K562 (cell line): Measurements from ENCODE around the gene PTPN7. TPM values are rescaled to one million over a fixed set of nuclear protein-coding genes. Genes with fewer than 3 reads are reported as not detected.

Source experiments
- ATAC-seq: fragments of 200-7000 bp; cut with Tn5 transposase; 3 replicates; pipeline ENCODE4 v1.9.1; 2020; ENCODE audit warnings: moderate library complexity
- BruUV-seq: library from RNA; stranded (reverse); fragments of 400-500 nt; replicated peaks from 2 replicates; lab custom pipeline; 2021; lab: Mats Ljungman, UMichigan
- CTCF ChIA-PET: fragments of 300-600 bp; formaldehyde crosslinking; extraction: SDS; loops from one replicate; lab custom pipeline; 2021; ENCODE audit warnings: low intra/inter-chr PET ratio; lab: Yijun Ruan, JAX
- POLR2A ChIA-PET: fragments of 300-600, 350-650 bp; sonication (Branson Sonifier 250); formaldehyde crosslinking; extraction: SDS; loops from one replicate; lab custom pipeline; 2021; ENCODE audit warnings: antibody characterized with exemption, inconsistent platforms; lab: Yijun Ruan, JAX
- DNase-seq, 4 experiments: peaks; one replicate each; pipeline versions ENCODE4 v3.0.0 to v3.0.0-alpha.2; 2011 to 2018; ENCODE audit warnings: low spot score in 3 of 4, mixed read lengths in 3 of 4; ENCODE audit errors: extremely low read depth in 1 of 4
- FAIRE-seq: peaks from 2 replicates; lab custom pipeline; 2011; peaks lifted over from hg19 to GRCh38; lab: Jason Lieb, UNC
- H2AFZ ChIP-seq: 2 replicates; pipeline ENCODE4 v1.6.0; 2011; ENCODE audit warnings: low read depth, low read length, control low read depth, inconsistent platforms
- H3K27ac ChIP-seq: fragments of 200-600 bp; 3 replicates; pipeline ENCODE4 v1.8.0; 2011; ENCODE audit warnings: low read depth, mild to moderate bottlenecking, control low read depth, inconsistent platforms, low read length, moderate library complexity, mixed read lengths; ENCODE audit errors: extremely low read depth
- H3K27me3 ChIP-seq, 2 experiments: fragments of 300-600 bp in 1 of 2; 2 replicates in 1 of 2; 3 replicates in 1 of 2; pipeline versions ENCODE4 v1.6.0 to v1.8.0; 2011; ENCODE audit warnings: inconsistent platforms in 2 of 2, low read length in 2 of 2, mild to moderate bottlenecking in 1 of 2, mixed read lengths in 1 of 2, moderate library complexity in 1 of 2; ENCODE audit not compliant: control insufficient read depth in 2 of 2, insufficient read depth in 2 of 2
- H3K36me3 ChIP-seq: fragments of 300-600 bp; 3 replicates; pipeline ENCODE4 v1.8.0; 2011; ENCODE audit warnings: mild to moderate bottlenecking, low read length, inconsistent platforms; ENCODE audit not compliant: control insufficient read depth, insufficient read depth
- H3K4me1 ChIP-seq, 2 experiments: fragments of 200-600 bp in 1 of 2; replicated peaks in 1 of 2; 2 replicates in 1 of 2; 3 replicates in 1 of 2; pipeline versions ENCODE4 v1.5.1 to v1.8.0; 2011; ENCODE audit warnings: inconsistent platforms in 2 of 2, low read length in 2 of 2, mild to moderate bottlenecking in 1 of 2, mixed read lengths in 1 of 2, moderate library complexity in 1 of 2; ENCODE audit not compliant: control insufficient read depth in 2 of 2, insufficient read depth in 2 of 2
- H3K4me2 ChIP-seq: 2 replicates; pipeline ENCODE4 v1.6.1; 2011; ENCODE audit warnings: low read length, control low read depth, inconsistent platforms, mixed read lengths; ENCODE audit not compliant: insufficient read depth
- H3K4me3 ChIP-seq: fragments of 200-600 bp; sonication (generic), shearing (Covaris generic); 2 replicates; pipeline ENCODE4 v1.5.1; 2016; ENCODE audit warnings: control low read depth, inconsistent platforms
- H3K79me2 ChIP-seq: fragments of 200-600 bp; 3 replicates; pipeline ENCODE4 v1.8.0; 2011; ENCODE audit warnings: low read length, inconsistent platforms; ENCODE audit not compliant: control insufficient read depth, insufficient read depth
- H3K9ac ChIP-seq, 2 experiments: 2 replicates each; pipeline versions ENCODE4 v1.6.0 to v1.6.1; 2011; ENCODE audit warnings: low read depth in 2 of 2, low read length in 2 of 2, control low read depth in 1 of 2, inconsistent platforms in 1 of 2, mild to moderate bottlenecking in 1 of 2, mixed read lengths in 1 of 2; ENCODE audit not compliant: insufficient read depth in 1 of 2
- H3K9me1 ChIP-seq: one replicate; pipeline ENCODE4 v1.6.0; 2011; ENCODE audit warnings: inconsistent platforms, mild to moderate bottlenecking, low read length, moderate library complexity; ENCODE audit not compliant: control insufficient read depth, insufficient read depth
- H3K9me3 ChIP-seq: replicated peaks from 2 replicates; pipeline ENCODE4 v1.5.1; 2011; ENCODE audit warnings: low read depth, low read length, inconsistent platforms; ENCODE audit not compliant: control insufficient read depth, insufficient read depth
- H4K20me1 ChIP-seq: replicated peaks from 2 replicates; pipeline ENCODE4 v1.6.1; 2011; ENCODE audit warnings: low read length, inconsistent platforms, mixed read lengths; ENCODE audit not compliant: control insufficient read depth, insufficient read depth
- ELF4 ChIP-seq: fragments of 450-650 bp; formaldehyde crosslinking; IDR thresholded peaks from 2 replicates; pipeline ENCODE4 v1.4.0; 2022; ENCODE audit warnings: missing genetic modification characterization
- FOXM1 ChIP-seq, 2 experiments: fragments of 450-650 bp in 1 of 2; sonication (generic) in 1 of 2; formaldehyde crosslinking in 1 of 2; IDR thresholded peaks; 2 replicates each; pipeline versions ENCODE4 v1.6.1 to v1.9.0; 2017 to 2022; ENCODE audit warnings: low read depth in 2 of 2, mild to moderate bottlenecking in 2 of 2, missing genetic modification reagents in 1 of 2, moderate library complexity in 1 of 2
- IRF2 ChIP-seq: sonication (generic); formaldehyde crosslinking; IDR thresholded peaks from 2 replicates; pipeline ENCODE4 v1.8.1; 2022; ENCODE audit warnings: mild to moderate bottlenecking, missing genetic modification reagents
- MYC ChIP-seq, 2 experiments: fragments of 250-450 bp in 1 of 2; sonication (Bioruptor Pico) in 1 of 2; IDR thresholded peaks; 2 replicates each; pipeline versions ENCODE4 v1.5.1 to v1.6.1; 2012 to 2021; ENCODE audit warnings: low read depth in 2 of 2, borderline replicate concordance in 1 of 2, improper control_type of control experiment in 1 of 2, low read length in 1 of 2, mild to moderate bottlenecking in 1 of 2, moderate library complexity in 1 of 2
- RFX5 ChIP-seq: IDR thresholded peaks from 2 replicates; pipeline ENCODE4 v1.6.1; 2011; ENCODE audit warnings: low read depth, mild to moderate bottlenecking, improper control_type of control experiment, low read length
- SRSF9 ChIP-seq: fragments of 200-400 bp; formaldehyde crosslinking; IDR thresholded peaks from 2 replicates; pipeline ENCODE4 v1.6.1; 2017; ENCODE audit warnings: low read depth, low read length, borderline replicate concordance
- ZBTB1 ChIP-seq: sonication (generic); formaldehyde crosslinking; IDR thresholded peaks from 2 replicates; pipeline ENCODE4 v1.8.1; 2023; ENCODE audit warnings: missing genetic modification reagents, low read depth, mild to moderate bottlenecking, borderline replicate concordance
- ZHX1 ChIP-seq: fragments of 150-350 bp; conservative IDR thresholded peaks from 2 replicates; pipeline ENCODE4 v1.6.1; 2014; ENCODE audit warnings: low read length
- WGBS: fragments of 100-300 bp; shearing (Covaris generic); methylation state at CpG from one replicate; pipeline ENCODE4 v1.1.6; 2016; ENCODE audit warnings: low coverage, mixed read lengths; ENCODE audit not compliant: insufficient coverage; ENCODE audit errors: missing lambda C conversion rate; 5-methylcytosine and 5-hydroxymethylcytosine counted together
- in situ Hi-C: fragments of 300-500 bp; cut with MboI; formaldehyde crosslinking; loops from 4 replicates; pipeline ENCODE4 v1.15.0; 2018; ENCODE audit warnings: inconsistent platforms, mixed read lengths
- intact Hi-C: fragments of 100-400 bp; cut with micrococcal nuclease; formaldehyde crosslinking; loops from 2 replicates; pipeline ENCODE4 v1.14.2; 2022
- polyA plus RNA-seq, 8 experiments: library from polyadenylated mRNA; depleted of rRNA in 4 of 8; stranded (reverse) in 5 of 8; unstranded in 3 of 8; fragments of >200 nt; fragmentation: Nextera tagmentation in 2 of 8; fragmentation: Illumina TruSeq in 1 of 8; extraction: Ambion mirVana in 2 of 8; extraction: Trizol in 1 of 8; gene quantifications; 2 replicates each; pipeline versions ENCODE4 v1.2.1 to v1.2.3, GENCODE V29; 2011 to 2014; ENCODE audit warnings: inconsistent platforms in 1 of 8, missing spikeins in 1 of 8
- total RNA-seq, 7 experiments: library from RNA; depleted of rRNA in 6 of 7; stranded (reverse); fragments of >200 nt in 6 of 7; fragmentation: Illumina TruSeq in 2 of 7; extraction: Trizol in 2 of 7; gene quantifications; 2 replicates each; pipeline versions ENCODE4 v1.2.1 to v1.2.3, GENCODE V29; 2011 to 2021; ENCODE audit warnings: low replicate concordance in 1 of 7
- TF ChIP-seq, protein P1 (sequence below): fragments of 450-650 bp; formaldehyde crosslinking; IDR thresholded peaks from 2 replicates; pipeline ENCODE4 v1.4.0; 2022; ENCODE audit warnings: missing genetic modification characterization
- TF ChIP-seq, protein P2 (sequence below): fragments of 250-450 bp; sonication (Bioruptor Pico); IDR thresholded peaks from 2 replicates; pipeline ENCODE4 v1.8.0; 2021; ENCODE audit warnings: borderline replicate concordance, mild to moderate bottlenecking, moderate library complexity; ENCODE audit not compliant: poor library complexity, severe bottlenecking
- TF ChIP-seq, protein P3 (sequence below): fragments of 450-650 bp; IDR thresholded peaks from 2 replicates; pipeline ENCODE4 v1.6.1; 2016; ENCODE audit warnings: low read depth, mild to moderate bottlenecking, moderate library complexity
- TF ChIP-seq, protein P4 (sequence below): fragments of 450-650 bp; formaldehyde crosslinking; IDR thresholded peaks from 2 replicates; pipeline ENCODE4 v1.4.0; 2022; ENCODE audit warnings: missing genetic modification characterization

Gene PTPN7
- total and polyA plus RNA-seq, 9 of the 15 experiments (the other 6 are each of a cell fraction or from before 2014, with no cell fraction given) = 18.7 to 144 (median 120) TPM

GRCh38 chr1:202182040-202182877, 21.9 kb upstream of the PTPN7 start:
- in situ Hi-C loops = no loop called here
- 43% methylated on average over 8 of the region's 8 CpGs for WGBS
- POLR2A ChIA-PET = interaction anchor here (0.6 to 1.1 kb wide), 2 partner anchors 18 to 363 kb away, joined by 3 to 4 read pairs; no protein-coding TSS in a partner anchor
- TF ChIP-seq MYC (IDR thresholded peaks at IDR 0.05; ENCODE audit: low read depth, low read length) (no peak), MYC (CRISPR knock-in tag; IDR thresholded peaks at IDR 0.05; ENCODE audit: borderline replicate concordance, low read depth) (no peak), RFX5 (no peak), ZBTB1 (CRISPR knock-in tag) (no peak), FOXM1 (IDR thresholded peaks at IDR 0.05; ENCODE audit: low read depth) (no peak), FOXM1 (CRISPR knock-in tag; IDR thresholded peaks at IDR 0.05; ENCODE audit: low read depth) (no peak), SRSF9 (no peak), ZHX1 (no peak), ELF4 (CRISPR knock-in tag) (0 out of 2 replicates have a peak, but pooled peaks have one; percentile 35), IRF2 (no peak)
- TF ChIP-seq, protein P1, sequence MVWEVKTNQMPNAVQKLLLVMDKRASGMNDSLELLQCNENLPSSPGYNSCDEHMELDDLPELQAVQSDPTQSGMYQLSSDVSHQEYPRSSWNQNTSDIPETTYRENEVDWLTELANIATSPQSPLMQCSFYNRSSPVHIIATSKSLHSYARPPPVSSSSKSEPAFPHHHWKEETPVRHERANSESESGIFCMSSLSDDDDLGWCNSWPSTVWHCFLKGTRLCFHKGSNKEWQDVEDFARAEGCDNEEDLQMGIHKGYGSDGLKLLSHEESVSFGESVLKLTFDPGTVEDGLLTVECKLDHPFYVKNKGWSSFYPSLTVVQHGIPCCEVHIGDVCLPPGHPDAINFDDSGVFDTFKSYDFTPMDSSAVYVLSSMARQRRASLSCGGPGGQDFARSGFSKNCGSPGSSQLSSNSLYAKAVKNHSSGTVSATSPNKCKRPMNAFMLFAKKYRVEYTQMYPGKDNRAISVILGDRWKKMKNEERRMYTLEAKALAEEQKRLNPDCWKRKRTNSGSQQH (CRISPR knock-in tag) = peak; percentile 82; the same call in 1 of the 2 replicates
- TF ChIP-seq, protein P2, sequence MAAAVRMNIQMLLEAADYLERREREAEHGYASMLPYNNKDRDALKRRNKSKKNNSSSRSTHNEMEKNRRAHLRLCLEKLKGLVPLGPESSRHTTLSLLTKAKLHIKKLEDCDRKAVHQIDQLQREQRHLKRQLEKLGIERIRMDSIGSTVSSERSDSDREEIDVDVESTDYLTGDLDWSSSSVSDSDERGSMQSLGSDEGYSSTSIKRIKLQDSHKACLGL (CRISPR knock-in tag) = no peak
- TF ChIP-seq, protein P3, sequence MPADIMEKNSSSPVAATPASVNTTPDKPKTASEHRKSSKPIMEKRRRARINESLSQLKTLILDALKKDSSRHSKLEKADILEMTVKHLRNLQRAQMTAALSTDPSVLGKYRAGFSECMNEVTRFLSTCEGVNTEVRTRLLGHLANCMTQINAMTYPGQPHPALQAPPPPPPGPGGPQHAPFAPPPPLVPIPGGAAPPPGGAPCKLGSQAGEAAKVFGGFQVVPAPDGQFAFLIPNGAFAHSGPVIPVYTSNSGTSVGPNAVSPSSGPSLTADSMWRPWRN = 0 out of 2 replicates have a peak, but pooled peaks have one; percentile 54
- TF ChIP-seq, protein P4, sequence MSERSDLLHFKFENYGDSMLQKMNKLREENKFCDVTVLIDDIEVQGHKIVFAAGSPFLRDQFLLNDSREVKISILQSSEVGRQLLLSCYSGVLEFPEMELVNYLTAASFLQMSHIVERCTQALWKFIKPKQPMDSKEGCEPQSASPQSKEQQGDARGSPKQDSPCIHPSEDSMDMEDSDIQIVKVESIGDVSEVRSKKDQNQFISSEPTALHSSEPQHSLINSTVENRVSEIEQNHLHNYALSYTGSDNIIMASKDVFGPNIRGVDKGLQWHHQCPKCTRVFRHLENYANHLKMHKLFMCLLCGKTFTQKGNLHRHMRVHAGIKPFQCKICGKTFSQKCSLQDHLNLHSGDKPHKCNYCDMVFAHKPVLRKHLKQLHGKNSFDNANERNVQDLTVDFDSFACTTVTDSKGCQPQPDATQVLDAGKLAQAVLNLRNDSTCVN (CRISPR knock-in tag) = 0 out of 2 replicates have a peak, but pooled peaks have one; percentile 64

More at GRCh38 chr1:202182040-202182877, 21.9 kb upstream of the PTPN7 start:
- CTCF ChIA-PET = no interaction called here
- no peaks in the 10 kb centered on the region for H3K79me2 ChIP-seq
- peaks cover 5% of the 10 kb centered on the region for H3K9me1 ChIP-seq
- H3K4me2 ChIP-seq = no peak overlapping the region
- peaks cover 0 to 13% of the 10 kb centered on the region in 2 experiments; a peak in 3 of 5 replicates for H3K4me1 ChIP-seq
- no peak overlapping the region for H3K4me3 ChIP-seq
- DNase-seq = no peak
- no peaks in the 10 kb centered on the region; a peak in 1 of 5 replicates for H3K27me3 ChIP-seq
- no peak for ATAC-seq
- no peak overlapping the region for H2AFZ ChIP-seq
- H3K9ac ChIP-seq = peak overlapping the region in 1 of 2 experiments; percentile 78; a peak in 2 of 4 replicates
- intact Hi-C loops = no loop called here
- FAIRE-seq = no peak
- 0 out of 3 replicates have a peak, but pooled peaks cover 4% of the 10 kb centered on the region for H3K36me3 ChIP-seq
- peaks cover 15% of the 10 kb centered on the region for H4K20me1 ChIP-seq
- H3K9me3 ChIP-seq = no peaks in the 10 kb centered on the region
- BruUV-seq = no TSS peak
- no peak overlapping the region for H3K27ac ChIP-seq
